ENCODE measurements around the gene APMAP.

- TF ChIP-seq CTCF (IDR thresholded peaks at IDR 0.05 in 8 of 11, conservative IDR thresholded peaks at IDR 0.05 in 3 of 11) (no peak), POLR2AphosphoS5 (IDR thresholded peaks at IDR 0.05) (no peak), POLR2A (IDR thresholded peaks at IDR 0.05) (no peak)
Observed at GRCh38 chr20:25009218-25010145, 16.9 kb upstream of the APMAP start.
